Small intestine (tissue), 7 donors: ENCODE results near the gene SORL1-AS1.

ENCODE experiments used
- DNase-seq, 2 donors: peaks; one replicate each; pipeline versions ENCODE4 v3.0.0 to v3.0.0-alpha.2; 2013
- FAIRE-seq: peaks from 2 replicates; lab custom pipeline; 2012; peaks lifted over from hg19 to GRCh38; lab: Jason Lieb, UNC
- H3K27ac ChIP-seq, 3 donors: one replicate each; pipeline ENCODE4 v1.5.1; 2013; ENCODE audit warnings: low read length in 2 of 3, mild to moderate bottlenecking in 2 of 3, control low read depth in 1 of 3, inconsistent platforms in 1 of 3, low read depth in 1 of 3, moderate library complexity in 1 of 3
- H3K27me3 ChIP-seq, 3 donors: one replicate each; pipeline ENCODE4 v1.6.1; 2013; ENCODE audit warnings: low read length in 3 of 3, inconsistent platforms in 1 of 3; ENCODE audit not compliant: control insufficient read depth in 3 of 3, insufficient read depth in 3 of 3
- H3K36me3 ChIP-seq, 3 donors: one replicate each; pipeline ENCODE4 v1.6.1; 2013; ENCODE audit warnings: low read length in 3 of 3, inconsistent platforms in 1 of 3, low read depth in 1 of 3, mild to moderate bottlenecking in 1 of 3, moderate library complexity in 1 of 3; ENCODE audit not compliant: control insufficient read depth in 3 of 3, insufficient read depth in 2 of 3
- H3K4me1 ChIP-seq, 3 donors: one replicate each; pipeline ENCODE4 v1.6.1; 2013; ENCODE audit warnings: low read length in 2 of 3, inconsistent platforms in 1 of 3, low read depth in 1 of 3, mild to moderate bottlenecking in 1 of 3, moderate library complexity in 1 of 3; ENCODE audit not compliant: control insufficient read depth in 3 of 3, insufficient read depth in 2 of 3
- H3K4me3 ChIP-seq, 3 donors: one replicate each; pipeline ENCODE4 v1.5.1; 2013; ENCODE audit warnings: low read length in 3 of 3, control low read depth in 1 of 3, inconsistent platforms in 1 of 3, low read depth in 1 of 3, mild to moderate bottlenecking in 1 of 3, moderate library complexity in 1 of 3
- H3K9me3 ChIP-seq, 2 donors: one replicate each; pipeline ENCODE4 v1.6.1; 2013; ENCODE audit warnings: low read depth in 1 of 2, low read length in 1 of 2; ENCODE audit not compliant: control insufficient read depth in 2 of 2, insufficient read depth in 1 of 2
- WGBS, 3 donors: extraction: QIAGEN DNeasy Blood & Tissue Kit; methylation state at CpG; one replicate each; pipeline ENCODE4 v1.1.7; 2013; 5-methylcytosine and 5-hydroxymethylcytosine counted together
- donor health status: healthy with polysubstance abuse.
- donor health status: control.
- donor health status: control.
- donor health status: Bipolar disorder and iron deficiency.
- donor health status: healthy.

SORL1-AS1 gene

DNA sequence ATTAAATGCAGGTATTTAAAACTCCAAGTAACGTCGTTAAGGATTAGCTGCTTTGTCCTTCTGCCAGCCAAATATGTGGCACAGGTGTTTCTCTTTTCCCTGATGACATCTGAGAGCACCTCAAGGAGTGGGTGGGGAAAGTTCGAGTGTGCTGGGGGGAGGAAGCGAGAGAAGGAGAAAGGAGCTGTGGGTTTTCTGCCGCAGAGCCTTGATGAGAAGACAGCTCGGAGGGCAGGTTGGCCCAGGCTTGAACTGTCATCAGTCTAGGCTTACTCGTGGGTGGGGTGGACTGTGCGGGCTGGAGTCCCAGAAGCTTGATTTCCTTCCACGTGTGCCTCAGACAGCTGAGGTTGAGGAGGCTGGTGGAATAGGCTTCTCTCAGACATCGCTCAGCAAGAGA lies 15.2 kb upstream of the SORL1-AS1 start:
- Histone ChIP-seq H3K9me3 (no peaks in the 10 kb centered on the region), H3K27ac (peak overlapping the region in 1 of 3 donors; percentile 91), H3K27me3 (no peaks in the 10 kb centered on the region), H3K4me3 (no peak overlapping the region), H3K4me1 (peaks cover 4 to 15% (median 6%) of the 10 kb centered on the region in 3 donors), H3K36me3 (peaks cover 0 to 27% (median 3%) of the 10 kb centered on the region in 3 donors)
- DNase-seq (peak in 1 of 2 donors; percentile 22), FAIRE-seq (no peak)
- 47 to 65% (median 61%) methylated on average over 10 of the region's 10 CpGs for WGBS, 3 donors

DNA sequence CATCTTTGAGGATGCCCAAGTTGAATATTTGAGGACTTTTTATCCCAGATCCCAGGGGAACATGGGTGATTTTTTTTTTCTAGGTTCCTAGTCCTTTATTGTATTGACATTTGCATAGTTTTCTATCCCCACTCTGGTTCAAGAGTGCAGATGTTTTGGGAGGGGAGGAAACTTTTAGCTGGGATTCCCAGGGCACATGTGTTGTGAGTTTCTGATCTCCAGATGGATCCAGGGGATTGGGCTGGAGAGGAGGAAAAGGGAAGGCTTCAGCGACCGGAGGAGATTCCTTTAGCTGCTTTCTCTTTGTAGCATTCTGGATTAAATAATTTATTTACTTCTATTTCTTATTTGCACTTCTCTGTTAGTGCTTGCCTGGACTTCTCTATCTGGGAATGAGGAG lies 14.7 kb upstream of the SORL1-AS1 start:
- Histone ChIP-seq H3K27me3 (no peaks in the 10 kb centered on the region), H3K4me1 (peaks cover 4 to 15% (median 6%) of the 10 kb centered on the region in 3 donors), H3K9me3 (no peaks in the 10 kb centered on the region), H3K4me3 (no peak overlapping the region), H3K36me3 (peaks cover 0 to 27% (median 3%) of the 10 kb centered on the region in 3 donors), H3K27ac (peak overlapping the region; percentile 82 to 91 (median 88))
- FAIRE-seq, result no peak
- DNase-seq, result no peak
- 79 to 96% (median 86%) methylated on average over 2 of the region's 2 CpGs for WGBS, 3 donors

GRCh38 chr11:121466063-121466794 lies 13.5 kb upstream of the SORL1-AS1 start:
- H3K4me3 ChIP-seq, result no peak overlapping the region
- peak; percentile 97 for DNase-seq
- WGBS, 3 donors, result 5 to 23% (median 13%) methylated on average over 8 of the region's 8 CpGs
- no peaks in the 10 kb centered on the region for H3K9me3 ChIP-seq
- H3K27ac ChIP-seq, result peak overlapping the region; percentile 85 to 91 (median 91)
- no peaks in the 10 kb centered on the region for H3K27me3 ChIP-seq
- peaks cover 4 to 17% (median 6%) of the 10 kb centered on the region in 3 donors for H3K4me1 ChIP-seq
- H3K36me3 ChIP-seq, result peaks cover 0 to 19% (median 3%) of the 10 kb centered on the region in 3 donors
- no peak for FAIRE-seq

GRCh38 chr11:121465709-121466062 lies 12.9 kb upstream of the SORL1-AS1 start:
- no peak for FAIRE-seq
- Histone ChIP-seq H3K27ac (peak overlapping the region; percentile 85 to 91 (median 91)), H3K36me3 (peaks cover 0 to 13% (median 3%) of the 10 kb centered on the region in 3 donors), H3K9me3 (no peaks in the 10 kb centered on the region), H3K27me3 (no peaks in the 10 kb centered on the region), H3K4me1 (peaks cover 4 to 22% (median 6%) of the 10 kb centered on the region in 3 donors), H3K4me3 (no peak overlapping the region)
- DNase-seq, result no peak
- 17 to 49% (median 31%) methylated on average over 8 of the region's 8 CpGs for WGBS, 3 donors

GRCh38 chr11:121464352-121464946 lies 11.7 kb upstream of the SORL1-AS1 start:
- Histone ChIP-seq H3K4me1 (peaks cover 4 to 27% (median 6%) of the 10 kb centered on the region in 3 donors), H3K27me3 (no peaks in the 10 kb centered on the region), H3K27ac (no peak overlapping the region), H3K36me3 (peaks cover 0 to 3% (median 0%) of the 10 kb centered on the region in 3 donors), H3K9me3 (no peaks in the 10 kb centered on the region), H3K4me3 (no peak overlapping the region)
- FAIRE-seq (no peak), DNase-seq (peak in 1 of 2 donors; percentile 23)
- 57 to 79% (median 64%) methylated on average over 11 of the region's 11 CpGs for WGBS, 3 donors

DNA sequence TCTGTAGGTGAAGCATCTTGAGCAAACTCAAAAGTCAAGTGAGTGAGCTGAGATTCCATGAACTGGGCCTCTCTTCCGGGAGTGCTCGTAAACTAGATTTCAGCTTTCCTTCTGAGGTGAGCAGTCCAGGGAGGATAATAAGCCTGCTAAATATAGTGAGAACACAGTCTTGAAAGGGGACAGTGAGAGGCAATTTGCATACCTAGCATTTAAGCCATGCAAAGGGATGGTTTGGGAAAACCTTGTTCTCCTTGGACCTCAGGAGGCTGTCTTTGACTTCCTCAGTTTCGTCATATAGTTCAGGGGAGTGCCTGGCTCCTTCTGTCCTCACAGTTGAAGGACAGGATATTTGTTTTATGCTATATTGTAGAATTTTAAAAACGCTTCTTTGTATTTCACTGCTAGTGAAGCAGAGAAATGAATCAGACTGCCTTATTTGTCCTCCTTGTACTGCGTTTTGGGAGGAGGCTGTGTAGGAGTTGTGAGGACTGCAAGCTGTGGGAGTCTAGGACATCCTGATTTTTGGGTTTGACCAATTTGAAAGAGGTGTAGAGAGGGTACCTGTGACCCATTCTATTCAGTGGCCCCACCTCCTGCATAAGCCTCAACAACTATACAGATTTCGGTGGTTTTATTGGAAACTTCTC lies 11.0 kb upstream of the SORL1-AS1 start:
- peaks cover 3 to 33% (median 6%) of the 10 kb centered on the region in 3 donors for H3K4me1 ChIP-seq

GRCh38 chr11:121461843-121462242 lies 9.1 kb upstream of the SORL1-AS1 start:
- H3K4me1 ChIP-seq, result peaks cover 0 to 25% (median 6%) of the 10 kb centered on the region in 3 donors
- no peaks in the 10 kb centered on the region for H3K36me3 ChIP-seq
- no peak overlapping the region for H3K4me3 ChIP-seq
- DNase-seq, result no peak
- H3K27ac ChIP-seq, result no peak overlapping the region
- H3K9me3 ChIP-seq, result no peaks in the 10 kb centered on the region
- 83 to 92% (median 89%) methylated on average over 7 of the region's 7 CpGs for WGBS, 3 donors
- H3K27me3 ChIP-seq, result no peaks in the 10 kb centered on the region
- FAIRE-seq, result no peak

More for the DNA sequence above, 11.0 kb upstream of the SORL1-AS1 start:
- FAIRE-seq (no peak), DNase-seq (no peak)
- Histone ChIP-seq H3K36me3 (peaks cover 0 to under 1% (median 0%) of the 10 kb centered on the region in 3 donors), H3K27ac (no peak overlapping the region), H3K27me3 (no peaks in the 10 kb centered on the region), H3K4me3 (no peak overlapping the region), H3K9me3 (no peaks in the 10 kb centered on the region)
- WGBS, 3 donors, result 85 to 90% (median 86%) methylated on average over 6 of the region's 6 CpGs

GRCh38 chr11:121460941-121461514 lies 8.3 kb upstream of the SORL1-AS1 start:
- FAIRE-seq, result no peak

More at GRCh38 chr11:121460941-121461514, 8.3 kb upstream of the SORL1-AS1 start:
- Histone ChIP-seq H3K4me3 (no peak overlapping the region), H3K27ac (peak overlapping the region in 1 of 3 donors; percentile 48), H3K36me3 (no peaks in the 10 kb centered on the region), H3K27me3 (no peaks in the 10 kb centered on the region), H3K9me3 (no peaks in the 10 kb centered on the region), H3K4me1 (peaks cover 0 to 19% (median under 1%) of the 10 kb centered on the region in 3 donors)
- WGBS, 3 donors, result 64 to 77% (median 76%) methylated on average over 4 of the region's 4 CpGs
- DNase-seq, result peak; percentile 32 to 71
